ENCODE data around the gene MPL.
A peak's percentile ranks its signal among the peaks of the same experiment; 100 is the strongest.
"Not testable (repeated sequence)": the region's sequence is repeated elsewhere in the genome, so short reads cannot be mapped to it uniquely, and the experiment has no call there.

The MPL gene

GRCh38 chr1:43366179-43366578 lies 28.6 kb downstream of the MPL start:
- peak overlapping the region; percentile 91 for H3K4me3 ChIP-seq (ENCODE audit: low read depth, low read length)
- TF ChIP-seq CTCF (IDR thresholded peaks at IDR 0.05; ENCODE audit: borderline replicate concordance, insufficient read depth, low read depth, low read length), result no peak

- H3K4me3 ChIP-seq (ENCODE audit: low read depth, low read length), result peak overlapping the region; percentile 91
- no peak for TF ChIP-seq CTCF (IDR thresholded peaks at IDR 0.05; ENCODE audit: borderline replicate concordance, insufficient read depth, low read depth, low read length)
Measured at GRCh38 chr1:43366601-43367025, 29.0 kb downstream of the MPL start.

GRCh38 chr1:43367026-43367903 lies 29.6 kb downstream of the MPL start:
- peak overlapping the region; percentile 91 for H3K4me3 ChIP-seq (ENCODE audit: low read depth, low read length)
- no peak for TF ChIP-seq CTCF (IDR thresholded peaks at IDR 0.05; ENCODE audit: borderline replicate concordance, insufficient read depth, low read depth, low read length)

GRCh38 chr1:43367904-43368645 lies 30.5 kb downstream of the MPL start, which contains the start of gene ELOVL1:
Gene ELOVL1, minus strand, starts transcription at chr1:43368011. Its CDS starts 2,402 bp downstream, at chr1:43365609.
- peak; percentile 30; the same call in 1 of the 2 replicates for TF ChIP-seq CTCF (IDR thresholded peaks at IDR 0.05; ENCODE audit: borderline replicate concordance, insufficient read depth, low read depth, low read length)
- peak within 1 kb of the TSS; percentile 91 for H3K4me3 ChIP-seq (ENCODE audit: low read depth, low read length)

GRCh38 chr1:43368646-43369020 lies 31.0 kb downstream of the MPL start:
- peak overlapping the region; percentile 91 for H3K4me3 ChIP-seq (ENCODE audit: low read depth, low read length)
- no peak for TF ChIP-seq CTCF (IDR thresholded peaks at IDR 0.05; ENCODE audit: borderline replicate concordance, insufficient read depth, low read depth, low read length)

- not testable (repeated sequence) for H3K4me3 ChIP-seq (ENCODE audit: low read depth, low read length)
Measured at GRCh38 chr1:43369779-43370178, 32.2 kb downstream of the MPL start.

- TF ChIP-seq CTCF (IDR thresholded peaks at IDR 0.05; ENCODE audit: borderline replicate concordance, insufficient read depth, low read depth, low read length), result no peak
- no peak overlapping the region for H3K4me3 ChIP-seq (ENCODE audit: low read depth, low read length)
Measured at GRCh38 chr1:43370564-43370963, 32.9 kb downstream of the MPL start.

All from GM12875 (cell line).